Left ventricle myocardium inferior (tissue), 1 donor: ENCODE results near the gene IER3. TPM values are rescaled to one million over a fixed set of nuclear protein-coding genes. Genes with fewer than 3 reads are reported as not detected.

Experiments used
- DNase-seq: peaks from one replicate; pipeline ENCODE4 v3.0.0-alpha.2; 2020
- H3K27ac ChIP-seq: fragments of 200-600 bp; replicated peaks from 2 replicates; pipeline ENCODE4 v1.8.0; 2021
- H3K27me3 ChIP-seq: fragments of 200-600 bp; 2 replicates; pipeline ENCODE4 v1.8.0; 2021; ENCODE audit warnings: low read depth
- H3K36me3 ChIP-seq: fragments of 200-600 bp; 2 replicates; pipeline ENCODE4 v1.8.0; 2021
- H3K4me1 ChIP-seq: fragments of 200-600 bp; 2 replicates; pipeline ENCODE4 v1.8.0; 2021
- H3K4me3 ChIP-seq: fragments of 200-600 bp; 2 replicates; pipeline ENCODE4 v1.8.0; 2021; ENCODE audit warnings: mild to moderate bottlenecking, moderate library complexity
- H3K9me3 ChIP-seq: fragments of 200-600 bp; replicated peaks from 2 replicates; pipeline ENCODE4 v1.8.0; 2021
- intact Hi-C: fragments of 100-400 bp; cut with micrococcal nuclease; formaldehyde crosslinking; loops from one replicate; pipeline ENCODE4 v1.11.0; 2022
- total RNA-seq: library from RNA; stranded (reverse); fragmentation: NEBNext Ultra II Directional; extraction: Animal tissue kit (Norgen Biotek cat#: 25700); gene quantifications from one replicate; pipeline ENCODE4 v1.2.1, GENCODE V29; 2021
- TF ChIP-seq, protein P1 (sequence below): fragments of 200-600 bp; IDR thresholded peaks from 2 replicates; pipeline ENCODE4 v1.8.0; 2021; ENCODE audit warnings: antibody characterized with exemption, mild to moderate bottlenecking, borderline replicate concordance
- donor health status: DM: no; HTN: yes; CAD: no; lungs with severe emphysema.

The IER3 gene
- total RNA-seq, 1 donor from 2014 or later, result 41.4 TPM

DNA sequence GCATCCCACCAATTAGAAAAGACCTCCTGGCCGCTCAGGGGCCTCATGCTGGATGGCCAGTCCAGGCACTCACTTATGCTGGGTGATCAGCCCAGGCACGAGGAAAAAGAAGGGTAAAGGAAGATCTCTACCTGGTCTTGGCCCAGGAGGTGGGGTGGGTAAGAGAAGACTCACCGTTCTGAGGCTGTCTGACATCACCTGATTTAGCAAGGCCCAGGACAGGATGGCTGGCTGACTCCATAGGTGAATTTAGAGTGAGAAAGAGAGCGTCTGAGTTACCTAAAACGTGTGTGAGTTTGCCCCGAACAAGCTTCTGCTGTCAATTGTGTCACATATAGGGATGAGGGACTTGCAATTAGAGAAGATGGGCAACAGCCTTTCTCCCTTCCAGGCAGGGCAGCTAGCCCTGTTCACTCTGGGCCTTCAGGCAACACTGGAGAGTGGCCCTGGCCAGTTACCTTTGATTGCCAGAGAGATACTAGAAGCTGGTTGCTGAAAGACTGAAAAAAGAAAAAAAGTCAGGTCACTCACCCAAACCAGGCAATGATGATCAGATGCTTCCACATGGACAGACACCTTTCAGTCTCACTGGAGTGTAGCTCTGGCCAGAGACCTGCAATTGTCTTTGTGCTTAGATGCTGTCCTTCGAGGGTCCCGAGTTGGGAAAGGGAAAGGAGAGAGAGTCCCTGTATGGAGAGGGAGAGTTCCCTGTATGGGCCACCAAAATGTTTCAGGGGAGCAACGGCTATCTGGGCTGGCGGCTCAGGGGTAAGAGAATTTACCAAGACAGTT is 35.7 kb upstream of the IER3 start:
- intact Hi-C loops, result no loop called here

DNA sequence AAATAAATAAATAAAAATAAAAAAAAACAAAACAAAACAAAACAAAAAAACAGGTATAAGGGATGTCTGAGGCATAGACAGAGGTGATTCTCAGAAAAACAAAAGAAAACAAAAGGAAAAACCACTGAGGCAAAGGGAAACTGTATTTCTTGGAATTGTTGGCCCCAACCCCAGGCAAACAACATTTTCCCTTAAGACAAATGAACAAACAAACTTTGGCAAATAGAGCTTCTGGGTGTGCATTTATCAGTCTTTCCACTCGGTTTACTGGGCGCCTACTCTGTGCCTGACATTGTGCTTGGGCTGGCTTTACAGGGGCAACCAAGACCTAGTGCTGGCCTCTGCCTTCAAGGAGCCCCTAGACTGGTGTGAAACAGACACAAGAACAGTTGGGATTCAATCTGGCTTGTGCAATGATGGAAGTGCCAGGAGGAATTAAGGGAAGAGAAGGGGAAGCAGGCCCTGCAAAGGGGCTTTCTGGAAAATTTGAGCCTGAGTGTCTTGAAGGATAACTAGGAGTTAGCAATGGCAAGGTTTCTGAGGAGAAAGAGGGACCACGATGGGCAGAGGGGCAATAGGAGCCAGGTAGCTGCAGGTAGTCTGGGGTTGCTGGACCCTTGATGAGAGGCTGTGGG is 33.8 kb upstream of the IER3 start:
- TF ChIP-seq, protein P1, sequence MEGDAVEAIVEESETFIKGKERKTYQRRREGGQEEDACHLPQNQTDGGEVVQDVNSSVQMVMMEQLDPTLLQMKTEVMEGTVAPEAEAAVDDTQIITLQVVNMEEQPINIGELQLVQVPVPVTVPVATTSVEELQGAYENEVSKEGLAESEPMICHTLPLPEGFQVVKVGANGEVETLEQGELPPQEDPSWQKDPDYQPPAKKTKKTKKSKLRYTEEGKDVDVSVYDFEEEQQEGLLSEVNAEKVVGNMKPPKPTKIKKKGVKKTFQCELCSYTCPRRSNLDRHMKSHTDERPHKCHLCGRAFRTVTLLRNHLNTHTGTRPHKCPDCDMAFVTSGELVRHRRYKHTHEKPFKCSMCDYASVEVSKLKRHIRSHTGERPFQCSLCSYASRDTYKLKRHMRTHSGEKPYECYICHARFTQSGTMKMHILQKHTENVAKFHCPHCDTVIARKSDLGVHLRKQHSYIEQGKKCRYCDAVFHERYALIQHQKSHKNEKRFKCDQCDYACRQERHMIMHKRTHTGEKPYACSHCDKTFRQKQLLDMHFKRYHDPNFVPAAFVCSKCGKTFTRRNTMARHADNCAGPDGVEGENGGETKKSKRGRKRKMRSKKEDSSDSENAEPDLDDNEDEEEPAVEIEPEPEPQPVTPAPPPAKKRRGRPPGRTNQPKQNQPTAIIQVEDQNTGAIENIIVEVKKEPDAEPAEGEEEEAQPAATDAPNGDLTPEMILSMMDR, result no peak

More for the DNA sequence above, 35.7 kb upstream of the IER3 start:
- Histone ChIP-seq H3K4me3 (no peak overlapping the region), H3K4me1 (peaks cover 60% of the 10 kb centered on the region), H3K36me3 (no peaks in the 10 kb centered on the region), H3K9me3 (no peaks in the 10 kb centered on the region), H3K27ac (peak overlapping the region; percentile 96), H3K27me3 (no peaks in the 10 kb centered on the region)
- no peak for DNase-seq
- TF ChIP-seq, protein P1, result no peak

DNA sequence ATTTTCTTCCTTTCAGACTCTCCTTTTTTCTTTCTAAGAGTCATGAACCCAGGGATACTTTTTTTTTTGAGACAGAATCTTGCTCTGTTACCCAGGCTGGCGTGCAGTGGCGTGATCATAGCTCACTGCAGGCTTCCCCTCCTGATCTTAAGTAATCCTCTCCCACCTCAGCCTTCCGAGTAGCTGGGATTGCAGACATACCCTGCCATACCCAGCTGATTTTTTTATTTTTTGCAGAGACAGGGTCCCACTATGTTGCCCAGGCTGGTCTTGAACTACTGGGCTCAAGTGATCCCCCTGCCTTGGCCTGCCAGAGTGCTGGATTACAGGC is 32.8 kb upstream of the IER3 start:
- peaks cover 54% of the 10 kb centered on the region for H3K4me1 ChIP-seq
- peak overlapping the region; percentile 96 for H3K27ac ChIP-seq
- no peak overlapping the region for H3K4me3 ChIP-seq

More for the DNA sequence above, 33.8 kb upstream of the IER3 start:
- no peak overlapping the region for H3K4me3 ChIP-seq
- no peaks in the 10 kb centered on the region for H3K36me3 ChIP-seq
- intact Hi-C loops, result no loop called here
- peak overlapping the region; percentile 96 for H3K27ac ChIP-seq
- H3K27me3 ChIP-seq, result no peaks in the 10 kb centered on the region
- H3K9me3 ChIP-seq, result no peaks in the 10 kb centered on the region
- no peak for DNase-seq
- H3K4me1 ChIP-seq, result peaks cover 64% of the 10 kb centered on the region

DNA sequence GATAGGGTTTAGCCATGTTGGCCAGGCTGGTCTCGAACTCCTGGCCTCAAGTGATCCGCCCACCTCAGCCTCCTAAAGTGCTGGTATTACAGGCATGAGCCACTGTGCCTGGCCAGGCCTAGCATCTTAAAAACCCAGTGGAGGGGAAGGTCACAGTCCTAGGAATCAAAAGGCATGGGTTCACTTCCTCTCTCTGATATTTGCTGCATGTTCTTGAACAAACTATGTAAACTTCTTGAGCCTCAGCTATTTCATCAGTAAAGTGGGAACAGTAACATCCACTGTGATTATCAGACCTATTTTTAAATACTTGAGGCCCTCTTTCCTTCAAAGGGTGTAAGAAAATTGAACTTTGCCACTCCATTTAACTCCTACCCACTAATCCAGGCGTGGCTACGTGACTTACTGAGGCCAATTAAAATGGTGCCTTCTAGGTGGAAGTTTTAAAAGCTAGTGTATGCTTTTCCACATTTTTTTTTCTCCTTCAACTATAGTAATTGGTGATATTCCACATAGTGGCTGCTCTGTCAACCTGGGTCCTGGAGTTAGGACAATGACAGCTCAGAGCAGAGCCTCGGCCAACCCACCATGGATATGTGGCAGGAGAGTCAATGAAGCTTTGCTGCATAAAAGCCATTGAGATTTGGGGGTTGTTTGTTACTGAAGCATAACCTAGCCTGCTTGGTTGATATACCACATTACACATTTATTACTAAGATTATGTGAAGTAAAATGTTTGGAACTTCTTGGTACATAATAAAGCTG is 32.2 kb upstream of the IER3 start:
- Histone ChIP-seq H3K4me3 (no peak overlapping the region), H3K27me3 (no peaks in the 10 kb centered on the region), H3K36me3 (no peaks in the 10 kb centered on the region), H3K9me3 (no peaks in the 10 kb centered on the region), H3K4me1 (peaks cover 48% of the 10 kb centered on the region), H3K27ac (no peak overlapping the region)
- intact Hi-C loops, result no loop called here
- TF ChIP-seq, protein P1, result no peak
- DNase-seq, result no peak

More for the DNA sequence above, 32.8 kb upstream of the IER3 start:
- Histone ChIP-seq H3K36me3 (no peaks in the 10 kb centered on the region), H3K27me3 (no peaks in the 10 kb centered on the region), H3K9me3 (no peaks in the 10 kb centered on the region)
- intact Hi-C loops, result no loop called here
- DNase-seq, result no peak
- TF ChIP-seq, protein P1, result no peak

DNA sequence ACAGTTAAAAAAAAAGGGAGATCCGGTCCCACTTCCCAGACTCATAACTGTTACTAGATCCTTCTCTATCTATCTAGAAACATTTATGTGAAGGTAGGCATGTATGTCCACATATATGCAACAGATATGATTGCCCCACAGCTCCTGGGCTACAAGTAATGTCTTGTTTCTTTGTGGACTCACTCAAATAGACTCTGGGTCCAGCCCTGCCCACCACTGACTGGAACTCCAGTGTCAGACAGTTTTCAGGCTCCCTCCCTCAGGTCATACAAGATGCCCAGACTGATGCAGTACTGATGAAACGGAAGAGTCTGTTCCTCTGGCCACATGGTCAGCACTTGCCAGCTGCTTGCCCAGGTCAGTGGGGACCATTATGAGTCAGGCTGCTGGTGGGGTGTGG is 30.8 kb upstream of the IER3 start:
- Histone ChIP-seq H3K27me3 (no peaks in the 10 kb centered on the region), H3K27ac (peak overlapping the region; percentile 5), H3K4me1 (peaks cover 34% of the 10 kb centered on the region), H3K9me3 (no peaks in the 10 kb centered on the region), H3K4me3 (no peak overlapping the region), H3K36me3 (no peaks in the 10 kb centered on the region)
- no peak for DNase-seq
- intact Hi-C loops, result no loop called here
- TF ChIP-seq, protein P1, result no peak
